Body of pancreas (tissue), 4 donors: ENCODE data around the gene RPL35.

Source experiments
- POLR2A ChIP-seq, 3 donors: fragments of 450-650 bp; IDR thresholded peaks; one replicate each; pipeline ENCODE4 v1.6.1; 2016; ENCODE audit warnings: antibody characterized with exemption in 3 of 3, mild to moderate bottlenecking in 2 of 3
- TF ChIP-seq, protein P1 (sequence below), 7 experiments: fragments of 450-650 bp in 4 of 7; fragments of 200-600 bp in 3 of 7; sonication (generic) in 3 of 7; IDR thresholded peaks; one replicate each; pipeline ENCODE4 v1.5.1; 2016 to 2019; ENCODE audit warnings: antibody characterized with exemption in 7 of 7

DNA sequence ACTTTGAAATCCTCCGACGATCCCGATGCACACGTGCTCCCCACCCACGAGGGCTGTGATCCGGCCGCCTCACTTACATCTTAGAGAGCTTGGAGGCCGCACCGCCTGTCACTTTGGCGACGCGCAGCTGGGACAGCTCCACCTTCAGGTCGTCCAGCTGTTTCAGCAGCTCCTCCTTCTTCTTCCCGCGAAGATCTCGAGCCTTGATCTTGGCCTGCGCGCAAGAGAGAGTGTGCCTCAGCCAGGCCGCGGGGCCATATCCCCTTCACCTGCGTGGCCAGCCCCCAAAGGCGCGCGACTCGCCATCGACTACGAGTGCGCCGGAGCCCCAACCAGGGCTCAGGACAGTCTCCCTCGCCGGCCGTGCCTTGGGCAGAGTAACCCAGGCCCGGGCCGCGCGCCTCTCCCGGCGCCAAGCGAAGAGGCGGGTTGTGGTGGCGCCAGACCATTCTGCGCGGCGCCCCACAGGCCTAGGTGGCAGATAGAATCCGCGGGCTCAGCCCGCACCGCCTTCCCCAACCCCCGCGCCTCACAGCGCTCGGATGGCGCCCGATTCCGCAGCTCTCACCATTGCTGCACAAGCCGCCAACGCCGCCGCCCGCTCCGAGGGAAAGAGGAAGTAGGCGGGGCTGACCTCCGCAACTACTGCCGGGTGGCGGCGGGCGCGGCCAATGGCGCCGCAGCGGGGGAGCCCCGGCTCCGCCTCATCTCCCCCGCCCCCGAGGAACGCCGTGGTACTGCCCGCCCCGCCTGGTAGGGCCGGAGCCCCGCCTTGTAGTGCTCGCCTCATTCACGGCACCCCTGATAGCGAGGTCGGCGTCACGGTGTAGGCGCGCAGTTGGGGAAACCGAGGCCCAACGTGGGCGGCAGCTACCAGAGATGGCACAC is at the start of gene RPL35, which contains the start of gene ARPC5L:
- TF ChIP-seq, protein P1, sequence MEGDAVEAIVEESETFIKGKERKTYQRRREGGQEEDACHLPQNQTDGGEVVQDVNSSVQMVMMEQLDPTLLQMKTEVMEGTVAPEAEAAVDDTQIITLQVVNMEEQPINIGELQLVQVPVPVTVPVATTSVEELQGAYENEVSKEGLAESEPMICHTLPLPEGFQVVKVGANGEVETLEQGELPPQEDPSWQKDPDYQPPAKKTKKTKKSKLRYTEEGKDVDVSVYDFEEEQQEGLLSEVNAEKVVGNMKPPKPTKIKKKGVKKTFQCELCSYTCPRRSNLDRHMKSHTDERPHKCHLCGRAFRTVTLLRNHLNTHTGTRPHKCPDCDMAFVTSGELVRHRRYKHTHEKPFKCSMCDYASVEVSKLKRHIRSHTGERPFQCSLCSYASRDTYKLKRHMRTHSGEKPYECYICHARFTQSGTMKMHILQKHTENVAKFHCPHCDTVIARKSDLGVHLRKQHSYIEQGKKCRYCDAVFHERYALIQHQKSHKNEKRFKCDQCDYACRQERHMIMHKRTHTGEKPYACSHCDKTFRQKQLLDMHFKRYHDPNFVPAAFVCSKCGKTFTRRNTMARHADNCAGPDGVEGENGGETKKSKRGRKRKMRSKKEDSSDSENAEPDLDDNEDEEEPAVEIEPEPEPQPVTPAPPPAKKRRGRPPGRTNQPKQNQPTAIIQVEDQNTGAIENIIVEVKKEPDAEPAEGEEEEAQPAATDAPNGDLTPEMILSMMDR (IDR thresholded peaks at IDR 0.05) = peak in 2 of 7 experiments; percentile 2 to 12
- peak; percentile 66 to 89 (median 86) for TF ChIP-seq POLR2A (IDR thresholded peaks at IDR 0.05)
